K562 (cell line): Measurements from ENCODE around the gene RER1. TPM values are rescaled to one million over a fixed set of nuclear protein-coding genes. Genes with fewer than 3 reads are reported as not detected.

Experiments
- ATAC-seq: fragments of 200-7000 bp; cut with Tn5 transposase; 3 replicates; pipeline ENCODE4 v1.9.1; 2020; ENCODE audit warnings: moderate library complexity
- BruUV-seq: library from RNA; stranded (reverse); fragments of 400-500 nt; replicated peaks from 2 replicates; lab custom pipeline; 2021; lab: Mats Ljungman, UMichigan
- CTCF ChIA-PET: fragments of 300-600 bp; formaldehyde crosslinking; extraction: SDS; loops from one replicate; lab custom pipeline; 2021; ENCODE audit warnings: low intra/inter-chr PET ratio; lab: Yijun Ruan, JAX
- POLR2A ChIA-PET: fragments of 300-600, 350-650 bp; sonication (Branson Sonifier 250); formaldehyde crosslinking; extraction: SDS; loops from one replicate; lab custom pipeline; 2021; ENCODE audit warnings: antibody characterized with exemption, inconsistent platforms; lab: Yijun Ruan, JAX
- DNase-seq, 4 experiments: peaks; one replicate each; pipeline versions ENCODE4 v3.0.0 to v3.0.0-alpha.2; 2011 to 2018; ENCODE audit warnings: low spot score in 3 of 4, mixed read lengths in 3 of 4; ENCODE audit errors: extremely low read depth in 1 of 4
- FAIRE-seq: peaks from 2 replicates; lab custom pipeline; 2011; peaks lifted over from hg19 to GRCh38; lab: Jason Lieb, UNC
- H2AFZ ChIP-seq: 2 replicates; pipeline ENCODE4 v1.6.0; 2011; ENCODE audit warnings: low read depth, low read length, control low read depth, inconsistent platforms
- H3K27ac ChIP-seq: fragments of 200-600 bp; 3 replicates; pipeline ENCODE4 v1.8.0; 2011; ENCODE audit warnings: low read depth, mild to moderate bottlenecking, control low read depth, inconsistent platforms, low read length, moderate library complexity, mixed read lengths; ENCODE audit errors: extremely low read depth
- H3K27me3 ChIP-seq, 2 experiments: fragments of 300-600 bp in 1 of 2; 2 replicates in 1 of 2; 3 replicates in 1 of 2; pipeline versions ENCODE4 v1.6.0 to v1.8.0; 2011; ENCODE audit warnings: inconsistent platforms in 2 of 2, low read length in 2 of 2, mild to moderate bottlenecking in 1 of 2, mixed read lengths in 1 of 2, moderate library complexity in 1 of 2; ENCODE audit not compliant: control insufficient read depth in 2 of 2, insufficient read depth in 2 of 2
- H3K36me3 ChIP-seq: fragments of 300-600 bp; 3 replicates; pipeline ENCODE4 v1.8.0; 2011; ENCODE audit warnings: mild to moderate bottlenecking, low read length, inconsistent platforms; ENCODE audit not compliant: control insufficient read depth, insufficient read depth
- H3K4me1 ChIP-seq, 2 experiments: fragments of 200-600 bp in 1 of 2; replicated peaks in 1 of 2; 2 replicates in 1 of 2; 3 replicates in 1 of 2; pipeline versions ENCODE4 v1.5.1 to v1.8.0; 2011; ENCODE audit warnings: inconsistent platforms in 2 of 2, low read length in 2 of 2, mild to moderate bottlenecking in 1 of 2, mixed read lengths in 1 of 2, moderate library complexity in 1 of 2; ENCODE audit not compliant: control insufficient read depth in 2 of 2, insufficient read depth in 2 of 2
- H3K4me2 ChIP-seq: 2 replicates; pipeline ENCODE4 v1.6.1; 2011; ENCODE audit warnings: low read length, control low read depth, inconsistent platforms, mixed read lengths; ENCODE audit not compliant: insufficient read depth
- H3K4me3 ChIP-seq: fragments of 200-600 bp; sonication (generic), shearing (Covaris generic); 2 replicates; pipeline ENCODE4 v1.5.1; 2016; ENCODE audit warnings: control low read depth, inconsistent platforms
- H3K79me2 ChIP-seq: fragments of 200-600 bp; 3 replicates; pipeline ENCODE4 v1.8.0; 2011; ENCODE audit warnings: low read length, inconsistent platforms; ENCODE audit not compliant: control insufficient read depth, insufficient read depth
- H3K9ac ChIP-seq, 2 experiments: 2 replicates each; pipeline versions ENCODE4 v1.6.0 to v1.6.1; 2011; ENCODE audit warnings: low read depth in 2 of 2, low read length in 2 of 2, control low read depth in 1 of 2, inconsistent platforms in 1 of 2, mild to moderate bottlenecking in 1 of 2, mixed read lengths in 1 of 2; ENCODE audit not compliant: insufficient read depth in 1 of 2
- H3K9me1 ChIP-seq: one replicate; pipeline ENCODE4 v1.6.0; 2011; ENCODE audit warnings: inconsistent platforms, mild to moderate bottlenecking, low read length, moderate library complexity; ENCODE audit not compliant: control insufficient read depth, insufficient read depth
- H3K9me3 ChIP-seq: replicated peaks from 2 replicates; pipeline ENCODE4 v1.5.1; 2011; ENCODE audit warnings: low read depth, low read length, inconsistent platforms; ENCODE audit not compliant: control insufficient read depth, insufficient read depth
- H4K20me1 ChIP-seq: replicated peaks from 2 replicates; pipeline ENCODE4 v1.6.1; 2011; ENCODE audit warnings: low read length, inconsistent platforms, mixed read lengths; ENCODE audit not compliant: control insufficient read depth, insufficient read depth
- BRCA1 ChIP-seq, 2 experiments: fragments of 450-650 bp in 1 of 2; sonication (generic) in 1 of 2; formaldehyde crosslinking in 1 of 2; IDR thresholded peaks; 2 replicates each; pipeline versions ENCODE4 v1.5.0 to v1.6.1; 2017 to 2020; ENCODE audit warnings: mild to moderate bottlenecking in 1 of 2, missing genetic modification reagents in 1 of 2
- FOXJ2 ChIP-seq: fragments of 200-800 bp; sonication (Bioruptor generic); IDR thresholded peaks from 2 replicates; pipeline ENCODE4 v1.6.1; 2016; ENCODE audit warnings: missing genetic modification characterization, missing compliant biosample characterization
- KDM4B ChIP-seq, 2 experiments: fragments of 450-650 bp in 1 of 2; sonication (generic) in 1 of 2; IDR thresholded peaks; 2 replicates each; pipeline ENCODE4 v1.6.1; 2016 to 2017; ENCODE audit warnings: borderline replicate concordance in 2 of 2, antibody characterized with exemption in 1 of 2, low read depth in 1 of 2, mild to moderate bottlenecking in 1 of 2
- MGA ChIP-seq: fragments of 450-650 bp; IDR thresholded peaks from 2 replicates; pipeline ENCODE4 v1.6.1; 2016; ENCODE audit warnings: mild to moderate bottlenecking, moderate library complexity
- POLR2A ChIP-seq: fragments of 450-650 bp; conservative IDR thresholded peaks from 2 replicates; pipeline ENCODE4 v1.6.1; 2016
- POLR2G ChIP-seq: fragments of 200-400 bp; formaldehyde crosslinking; IDR thresholded peaks from 2 replicates; pipeline ENCODE4 v1.6.1; 2017; ENCODE audit warnings: low read depth, mild to moderate bottlenecking, antibody characterized with exemption, low read length, moderate library complexity
- RBFOX2 ChIP-seq: fragments of 200-400 bp; formaldehyde crosslinking; IDR thresholded peaks from 2 replicates; pipeline ENCODE4 v1.6.1; 2017; ENCODE audit warnings: low read depth, mild to moderate bottlenecking, low read length, moderate library complexity
- SUPT5H ChIP-seq: fragments of 450-650 bp; IDR thresholded peaks from 2 replicates; pipeline ENCODE4 v1.6.1; 2016
- WGBS: fragments of 100-300 bp; shearing (Covaris generic); methylation state at CpG from one replicate; pipeline ENCODE4 v1.1.6; 2016; ENCODE audit warnings: low coverage, mixed read lengths; ENCODE audit not compliant: insufficient coverage; ENCODE audit errors: missing lambda C conversion rate; 5-methylcytosine and 5-hydroxymethylcytosine counted together
- in situ Hi-C: fragments of 300-500 bp; cut with MboI; formaldehyde crosslinking; loops from 4 replicates; pipeline ENCODE4 v1.15.0; 2018; ENCODE audit warnings: inconsistent platforms, mixed read lengths
- intact Hi-C: fragments of 100-400 bp; cut with micrococcal nuclease; formaldehyde crosslinking; loops from 2 replicates; pipeline ENCODE4 v1.14.2; 2022
- polyA plus RNA-seq, 8 experiments: library from polyadenylated mRNA; depleted of rRNA in 4 of 8; stranded (reverse) in 5 of 8; unstranded in 3 of 8; fragments of >200 nt; fragmentation: Nextera tagmentation in 2 of 8; fragmentation: Illumina TruSeq in 1 of 8; extraction: Ambion mirVana in 2 of 8; extraction: Trizol in 1 of 8; gene quantifications; 2 replicates each; pipeline versions ENCODE4 v1.2.1 to v1.2.3, GENCODE V29; 2011 to 2014; ENCODE audit warnings: inconsistent platforms in 1 of 8, missing spikeins in 1 of 8
- total RNA-seq, 7 experiments: library from RNA; depleted of rRNA in 6 of 7; stranded (reverse); fragments of >200 nt in 6 of 7; fragmentation: Illumina TruSeq in 2 of 7; extraction: Trizol in 2 of 7; gene quantifications; 2 replicates each; pipeline versions ENCODE4 v1.2.1 to v1.2.3, GENCODE V29; 2011 to 2021; ENCODE audit warnings: low replicate concordance in 1 of 7
- TF ChIP-seq, protein P1 (sequence below): sonication (generic); formaldehyde crosslinking; IDR thresholded peaks from 2 replicates; pipeline ENCODE4 v1.9.0; 2022; ENCODE audit warnings: mild to moderate bottlenecking, missing genetic modification reagents

The RER1 gene
- total and polyA plus RNA-seq, 9 of the 15 experiments (the other 6 are each of a cell fraction or from before 2014, with no cell fraction given) = 19.6 to 354 (median 183) TPM

- CTCF ChIA-PET = no interaction called here
- peak; percentile 45; the same call in 1 of the 2 replicates for TF ChIP-seq RBFOX2
- no peak for TF ChIP-seq BRCA1 (IDR thresholded peaks at IDR 0.05)
- TF ChIP-seq BRCA1 (CRISPR knock-in tag; IDR thresholded peaks at IDR 0.05) = no peak
- no peak for TF ChIP-seq KDM4B (IDR thresholded peaks at IDR 0.05; ENCODE audit: borderline replicate concordance in 2 of 2, low read depth in 1 of 2)
- 0 out of 2 replicates have a peak, but pooled peaks have one; percentile 21 for TF ChIP-seq POLR2A
- peak; percentile 57; the same call in 1 of the 2 replicates for TF ChIP-seq POLR2G
- TF ChIP-seq SUPT5H = no peak
- TF ChIP-seq MGA = no peak
- TF ChIP-seq FOXJ2 = no peak
- TF ChIP-seq, protein P1, sequence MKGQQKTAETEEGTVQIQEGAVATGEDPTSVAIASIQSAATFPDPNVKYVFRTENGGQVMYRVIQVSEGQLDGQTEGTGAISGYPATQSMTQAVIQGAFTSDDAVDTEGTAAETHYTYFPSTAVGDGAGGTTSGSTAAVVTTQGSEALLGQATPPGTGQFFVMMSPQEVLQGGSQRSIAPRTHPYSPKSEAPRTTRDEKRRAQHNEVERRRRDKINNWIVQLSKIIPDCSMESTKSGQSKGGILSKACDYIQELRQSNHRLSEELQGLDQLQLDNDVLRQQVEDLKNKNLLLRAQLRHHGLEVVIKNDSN (CRISPR knock-in tag) = peak; percentile 81
These were observed 17.2 kb downstream of the RER1 start for GRCh38 chr1:2408859-2409276.

More at GRCh38 chr1:2408859-2409276, 17.2 kb downstream of the RER1 start:
- Histone ChIP-seq H3K4me2 (no peak overlapping the region), H3K79me2 (peaks cover 21% of the 10 kb centered on the region; the same call in 2 of the 3 replicates), H3K9ac (peak overlapping the region in 1 of 2 experiments; percentile 53; a peak in 2 of 4 replicates), H3K27me3 (no peaks in the 10 kb centered on the region), H3K4me3 (no peak overlapping the region), H4K20me1 (no peaks in the 10 kb centered on the region), H3K9me3 (no peaks in the 10 kb centered on the region), H3K36me3 (peaks cover 45% of the 10 kb centered on the region), H2AFZ (no peak overlapping the region), H3K4me1 (peaks cover 10 to 76% of the 10 kb centered on the region in 2 experiments), H3K9me1 (no peaks in the 10 kb centered on the region), H3K27ac (no peak overlapping the region)
- intact Hi-C loops = no loop called here
- POLR2A ChIA-PET = interaction anchor here (0.6 to 3.4 kb wide), 5 partner anchors 11 to 187 kb away, joined by 3 to 24 read pairs (median 3); no protein-coding TSS in a partner anchor
- ATAC-seq (no peak), DNase-seq (no peak), FAIRE-seq (no peak)
- in situ Hi-C loops = no loop called here
- BruUV-seq = no TSS peak
- 79% methylated on average over 8 of the region's 13 CpGs for WGBS
